Fibroblast of lung (primary cell): ENCODE measurements around the gene INPP5A.

Source experiments
- EZH2 ChIP-seq: IDR thresholded peaks from 2 replicates; pipeline ENCODE4 v1.5.1; 2012; ENCODE audit warnings: low read length, control low read depth, mild to moderate bottlenecking; ENCODE audit errors: missing control alignments
- TF ChIP-seq, protein P1 (sequence below), 2 donors: IDR thresholded peaks in 1 of 2; conservative IDR thresholded peaks in 1 of 2; 1 replicate in 1 of 2; 2 replicates in 1 of 2; pipeline ENCODE4 v1.5.1; 2011 to 2012; ENCODE audit warnings: low read length in 2 of 2, control low read depth in 1 of 2, inconsistent platforms in 1 of 2, low read depth in 1 of 2, mild to moderate bottlenecking in 1 of 2

GRCh38 chr10:132805599-132805998 is 268.0 kb downstream of the INPP5A start:
- TF ChIP-seq, protein P1, sequence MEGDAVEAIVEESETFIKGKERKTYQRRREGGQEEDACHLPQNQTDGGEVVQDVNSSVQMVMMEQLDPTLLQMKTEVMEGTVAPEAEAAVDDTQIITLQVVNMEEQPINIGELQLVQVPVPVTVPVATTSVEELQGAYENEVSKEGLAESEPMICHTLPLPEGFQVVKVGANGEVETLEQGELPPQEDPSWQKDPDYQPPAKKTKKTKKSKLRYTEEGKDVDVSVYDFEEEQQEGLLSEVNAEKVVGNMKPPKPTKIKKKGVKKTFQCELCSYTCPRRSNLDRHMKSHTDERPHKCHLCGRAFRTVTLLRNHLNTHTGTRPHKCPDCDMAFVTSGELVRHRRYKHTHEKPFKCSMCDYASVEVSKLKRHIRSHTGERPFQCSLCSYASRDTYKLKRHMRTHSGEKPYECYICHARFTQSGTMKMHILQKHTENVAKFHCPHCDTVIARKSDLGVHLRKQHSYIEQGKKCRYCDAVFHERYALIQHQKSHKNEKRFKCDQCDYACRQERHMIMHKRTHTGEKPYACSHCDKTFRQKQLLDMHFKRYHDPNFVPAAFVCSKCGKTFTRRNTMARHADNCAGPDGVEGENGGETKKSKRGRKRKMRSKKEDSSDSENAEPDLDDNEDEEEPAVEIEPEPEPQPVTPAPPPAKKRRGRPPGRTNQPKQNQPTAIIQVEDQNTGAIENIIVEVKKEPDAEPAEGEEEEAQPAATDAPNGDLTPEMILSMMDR (conservative IDR thresholded peaks at IDR 0.05 in 1 of 2, IDR thresholded peaks at IDR 0.05 in 1 of 2; ENCODE audit: low read depth in 1 of 2, low read length in 2 of 2), result no peak
- no peak for TF ChIP-seq EZH2
